Endometrial microvascular endothelial cells (primary cell): ENCODE results near the gene MYL12B. TPM values are rescaled to one million over a fixed set of nuclear protein-coding genes. Genes with fewer than 3 reads are reported as not detected.

Experiments
- in situ Hi-C: cut with HindIII; loops from 2 replicates; pipeline ENCODE4 v1.10.0; 2017; ENCODE audit warnings: low sequenced_read_pairs, low pct_unique_long_range_greater_than_20kb; ENCODE audit errors: inconsistent ontology term
- total RNA-seq: library from RNA; depleted of rRNA; stranded (reverse); fragments of >200 nt; gene quantifications from one replicate; pipeline ENCODE4 v1.2.3, GENCODE V29; 2015; ENCODE audit errors: inconsistent ontology term

Gene MYL12B
- total RNA-seq, 1 donor from 2014 or later = 666 TPM

DNA sequence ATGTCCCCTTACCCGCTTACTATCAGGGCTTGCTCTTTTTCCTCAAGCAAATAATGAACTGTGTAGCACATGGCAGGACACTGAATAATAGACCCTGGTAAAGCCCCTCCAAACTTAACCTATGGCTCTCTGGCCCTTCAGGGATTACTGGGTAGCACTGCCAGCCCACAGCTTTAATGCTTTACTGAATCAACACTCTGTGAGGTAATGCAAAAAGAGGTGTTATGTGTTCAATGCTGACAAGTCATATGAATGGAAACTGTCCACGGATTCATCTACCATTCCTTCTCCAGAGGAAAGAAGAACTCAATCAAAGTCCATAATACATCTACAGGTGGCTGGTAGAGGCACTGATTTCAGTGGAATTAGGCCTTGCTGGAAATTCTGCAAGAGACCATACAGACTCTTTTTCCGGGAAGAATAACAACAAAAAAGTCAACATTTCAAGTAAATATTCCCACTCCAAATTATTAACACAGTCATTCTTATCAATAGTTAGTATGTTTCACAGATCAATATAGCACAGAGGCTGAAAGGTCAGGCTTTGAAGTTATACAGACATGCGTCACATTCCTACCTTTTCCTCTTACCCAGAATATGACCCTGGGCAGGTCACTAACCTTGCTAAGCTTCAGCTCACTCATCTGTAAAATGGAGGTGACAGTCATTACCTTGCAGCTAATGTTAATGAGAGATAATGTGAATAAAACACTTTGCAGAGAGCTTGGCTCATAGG is 28.3 kb upstream of the MYL12B start:
- in situ Hi-C loops = no loop called here

DNA sequence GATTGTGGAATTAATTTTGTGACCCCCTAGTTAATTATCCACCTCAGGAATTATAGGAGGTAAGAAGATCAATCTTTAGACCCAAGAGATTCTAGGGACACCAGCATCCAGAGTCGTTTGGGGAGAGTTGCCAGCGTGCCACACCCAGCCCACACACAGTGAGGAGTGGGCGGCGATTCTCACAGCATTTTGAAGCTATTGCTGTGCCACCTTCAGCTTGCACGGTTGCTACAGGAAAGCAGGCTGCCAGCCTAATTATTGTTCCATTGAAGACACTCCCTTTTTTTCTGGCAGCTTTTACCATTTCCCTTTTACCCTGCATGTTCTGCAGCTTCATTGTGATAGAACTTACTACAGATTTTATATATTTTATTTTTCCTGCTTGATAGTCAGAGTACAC is 27.5 kb upstream of the MYL12B start:
- in situ Hi-C loops = no loop called here

DNA sequence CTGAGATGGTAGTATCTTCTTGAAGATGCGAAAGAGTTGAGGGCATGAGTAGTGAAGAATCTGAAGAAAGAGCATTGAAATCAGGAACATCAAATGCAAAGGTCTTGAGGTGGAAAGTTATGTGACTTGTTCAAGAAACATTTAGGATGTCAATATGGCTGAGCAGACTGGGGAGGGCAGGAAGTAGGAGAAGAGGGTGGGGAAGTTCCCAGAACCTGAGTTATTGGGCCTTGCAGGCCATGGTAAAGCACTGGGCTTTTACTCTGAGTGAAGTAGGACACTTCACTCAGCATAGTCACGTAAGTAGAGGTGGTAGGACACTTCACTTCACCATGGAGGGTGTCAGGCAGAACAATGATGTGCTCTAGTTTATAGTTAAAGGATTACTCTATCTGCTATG is 26.1 kb upstream of the MYL12B start:
- in situ Hi-C loops = no loop called here

DNA sequence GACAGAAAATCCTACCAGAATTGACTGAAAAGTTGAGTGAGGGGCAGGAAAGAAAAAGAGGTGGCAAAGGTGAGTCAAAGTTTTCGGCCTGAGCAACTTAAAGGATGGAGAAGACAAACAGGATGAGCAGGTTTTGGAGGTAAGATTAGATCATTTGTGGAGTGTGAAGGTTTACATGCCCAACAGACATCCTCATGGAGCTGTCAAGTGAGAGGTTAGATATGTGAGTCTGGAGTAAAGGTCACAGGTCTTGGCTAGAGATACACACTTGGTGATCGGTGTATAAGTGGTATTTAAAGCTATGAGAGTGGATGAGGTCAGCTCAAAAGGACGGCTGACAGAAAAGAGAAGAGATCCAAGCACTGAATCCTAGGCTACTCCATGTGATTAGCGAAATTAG is 25.5 kb upstream of the MYL12B start:
- in situ Hi-C loops = no loop called here

DNA sequence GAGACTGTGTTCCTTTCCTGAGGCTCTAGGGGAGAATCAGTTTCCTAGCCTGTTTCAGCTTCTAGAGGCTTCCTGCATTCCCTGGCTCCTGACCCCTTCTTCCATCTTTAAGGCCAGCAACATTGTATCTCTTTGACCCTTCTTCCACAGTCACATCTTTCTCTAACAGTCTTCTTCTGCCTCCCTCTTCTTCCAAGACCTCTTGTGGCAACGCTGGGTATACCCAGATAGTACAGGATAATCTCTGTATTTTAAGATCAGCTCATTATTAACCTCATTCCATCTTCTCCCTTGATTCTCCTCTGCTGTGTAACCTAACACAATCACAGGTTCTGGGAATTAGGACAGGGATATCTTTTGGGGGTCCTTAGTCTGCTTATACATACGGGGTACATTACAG is 23.2 kb upstream of the MYL12B start:
- in situ Hi-C loops = no loop called here

DNA sequence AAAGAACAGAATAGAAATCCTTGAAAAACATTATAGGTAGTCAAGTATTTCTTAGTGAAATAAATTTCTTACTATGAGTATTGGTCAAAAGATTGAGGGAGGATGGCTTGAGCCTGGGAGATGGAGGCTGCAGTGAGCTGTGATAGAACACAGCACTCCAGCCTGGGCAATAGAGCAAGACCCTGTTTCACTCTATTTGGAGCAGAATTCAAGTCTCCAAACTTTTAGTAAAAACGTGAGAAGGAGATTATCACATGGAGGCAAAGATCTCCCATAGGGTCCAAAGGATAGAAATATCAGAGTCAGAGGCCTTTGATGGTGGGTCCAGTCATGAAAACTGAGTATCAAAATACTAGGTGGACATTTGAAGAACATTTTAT is 16.8 kb upstream of the MYL12B start:
- in situ Hi-C loops = no loop called here

DNA sequence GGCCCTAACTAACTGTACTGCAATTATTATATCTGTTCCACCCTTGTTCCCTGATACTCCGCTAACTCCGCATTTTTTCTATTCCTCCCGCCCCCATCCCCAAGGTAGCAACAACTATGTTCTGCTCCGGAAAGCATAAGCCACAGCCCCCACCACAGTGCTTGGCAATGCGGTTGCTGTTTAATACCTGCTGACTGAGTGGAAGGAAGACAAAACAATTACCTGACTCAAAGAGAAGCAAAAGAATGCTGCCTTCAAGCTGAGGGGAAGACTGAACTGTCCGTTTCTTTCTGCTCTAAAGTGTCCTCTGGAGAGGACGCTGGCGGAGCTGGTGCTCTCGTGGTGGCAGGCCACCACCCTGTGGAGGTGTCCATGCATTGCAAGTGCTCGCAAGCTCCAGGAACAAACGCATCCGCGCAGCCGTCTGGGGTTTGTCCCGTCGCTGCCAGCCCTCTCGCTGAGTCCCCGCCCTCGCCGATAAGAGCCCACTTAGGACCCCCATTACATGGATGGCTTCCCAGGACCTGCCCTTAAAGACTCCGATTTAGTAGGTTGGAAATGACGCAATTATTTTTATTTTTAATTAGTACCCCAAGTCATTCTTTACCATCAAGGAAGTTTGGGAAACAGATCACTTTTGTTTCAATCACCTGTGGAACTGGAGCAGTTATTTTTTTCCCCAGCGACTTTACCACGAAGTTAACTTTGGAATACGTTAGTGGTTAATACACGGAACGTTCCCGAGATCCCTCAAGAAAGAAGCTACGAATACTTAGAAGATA is 15.9 kb upstream of the MYL12B start:
- in situ Hi-C loops = no loop called here

DNA sequence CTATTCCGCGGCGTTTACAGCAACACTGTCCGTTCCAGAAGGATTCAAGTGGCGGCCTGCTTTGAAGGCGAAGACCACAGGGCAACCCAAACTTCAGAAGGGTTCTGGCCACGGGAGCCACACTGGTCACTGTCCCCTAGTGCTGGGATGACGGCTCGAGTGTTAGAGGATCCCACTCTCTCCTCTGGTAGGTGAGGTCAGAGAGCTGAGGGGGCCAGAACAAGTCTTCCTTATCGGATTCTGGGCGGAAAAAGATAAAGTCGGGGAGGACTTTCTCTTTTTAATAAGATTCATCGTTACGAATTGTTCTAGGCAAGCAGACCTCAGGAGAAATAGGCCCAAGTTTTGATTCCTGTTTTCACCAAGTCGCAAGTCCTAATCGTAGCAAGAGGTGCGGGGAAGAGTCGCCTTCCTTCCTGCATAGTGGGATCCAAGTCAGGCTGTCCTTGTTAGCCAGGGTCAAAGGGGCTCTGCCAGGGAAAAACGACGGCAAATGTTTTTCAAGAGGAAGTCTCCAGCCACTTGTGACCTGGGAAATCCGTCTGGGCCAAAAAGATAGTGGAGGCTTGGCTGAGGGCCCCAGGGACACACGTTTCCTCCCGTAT is 15.2 kb upstream of the MYL12B start:
- in situ Hi-C loops = no loop called here

DNA sequence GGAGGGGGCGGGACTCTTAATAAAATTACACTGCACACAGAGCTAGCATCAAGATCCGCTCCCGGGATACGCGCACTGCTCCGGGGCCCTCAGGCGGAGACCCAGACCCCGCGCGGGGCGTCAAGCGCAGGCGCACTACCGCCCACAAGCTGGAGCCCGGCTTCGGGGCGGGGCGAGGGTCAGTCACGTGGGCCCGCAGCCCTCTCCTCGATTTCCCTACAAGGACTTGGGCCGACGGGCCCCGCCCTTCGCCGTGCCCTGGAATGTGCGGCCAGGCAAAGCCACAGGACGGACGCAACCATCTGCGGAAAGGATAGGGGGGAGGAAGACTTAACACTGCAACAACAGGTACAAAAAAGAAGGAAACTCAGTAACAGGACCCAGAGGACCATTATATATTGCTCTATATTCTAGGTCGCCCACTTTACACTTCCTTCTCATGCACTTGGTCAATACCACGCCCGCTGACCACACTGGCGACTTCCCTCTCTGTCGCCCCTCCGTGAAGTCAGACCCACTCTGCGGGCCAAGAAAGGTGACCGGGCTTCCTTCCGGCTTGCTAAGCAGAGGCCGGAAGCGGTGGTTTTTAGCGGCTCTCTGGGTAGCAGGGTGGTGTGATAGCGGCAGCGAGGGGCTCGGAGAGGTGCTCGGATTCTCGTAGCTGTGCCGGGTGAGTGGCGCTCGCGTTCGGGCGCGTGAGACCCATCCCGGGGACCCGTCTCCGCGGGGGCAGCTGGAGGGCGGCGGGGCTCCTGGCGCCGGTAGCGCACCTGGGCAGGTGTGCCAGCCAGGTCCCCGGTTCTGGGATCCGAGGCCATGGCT is 14.5 kb upstream of the MYL12B start, which contains the start of gene MYL12A:
TSS of gene MYL12A (plus strand) at position 562 of the 822 bp plus-strand sequence. CDS start 5,447 bp downstream, outside the sequence.
- in situ Hi-C loops = no loop called here

DNA sequence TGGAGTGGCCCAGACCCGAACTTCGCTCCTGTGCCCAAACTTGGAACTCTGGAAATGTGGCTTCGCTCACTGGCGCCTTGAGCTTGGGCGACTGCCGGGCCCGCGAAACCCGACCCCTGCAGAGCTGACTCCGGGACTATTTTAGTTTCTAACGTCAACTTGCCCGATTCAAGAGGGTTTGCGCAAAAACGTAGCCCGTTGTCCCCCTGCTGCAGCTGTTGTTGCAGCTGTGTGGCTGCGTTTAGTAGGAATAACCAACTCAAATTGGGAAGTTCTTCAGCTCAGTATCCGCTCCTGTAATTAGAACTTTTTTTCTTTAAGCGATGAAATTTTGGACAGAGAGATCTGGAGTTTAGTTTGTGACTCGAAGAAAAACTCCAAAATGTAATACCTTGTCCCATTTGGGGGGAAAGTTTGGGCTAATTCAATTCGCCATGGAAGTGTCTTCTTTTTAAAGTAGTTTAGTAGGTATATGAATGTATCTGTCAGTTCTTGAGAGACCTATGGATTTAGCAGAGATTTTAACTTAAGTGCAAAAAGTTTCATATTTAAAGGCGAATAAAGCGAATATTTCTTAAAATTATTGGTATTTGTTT is 13.8 kb upstream of the MYL12B start:
- in situ Hi-C loops = no loop called here

DNA sequence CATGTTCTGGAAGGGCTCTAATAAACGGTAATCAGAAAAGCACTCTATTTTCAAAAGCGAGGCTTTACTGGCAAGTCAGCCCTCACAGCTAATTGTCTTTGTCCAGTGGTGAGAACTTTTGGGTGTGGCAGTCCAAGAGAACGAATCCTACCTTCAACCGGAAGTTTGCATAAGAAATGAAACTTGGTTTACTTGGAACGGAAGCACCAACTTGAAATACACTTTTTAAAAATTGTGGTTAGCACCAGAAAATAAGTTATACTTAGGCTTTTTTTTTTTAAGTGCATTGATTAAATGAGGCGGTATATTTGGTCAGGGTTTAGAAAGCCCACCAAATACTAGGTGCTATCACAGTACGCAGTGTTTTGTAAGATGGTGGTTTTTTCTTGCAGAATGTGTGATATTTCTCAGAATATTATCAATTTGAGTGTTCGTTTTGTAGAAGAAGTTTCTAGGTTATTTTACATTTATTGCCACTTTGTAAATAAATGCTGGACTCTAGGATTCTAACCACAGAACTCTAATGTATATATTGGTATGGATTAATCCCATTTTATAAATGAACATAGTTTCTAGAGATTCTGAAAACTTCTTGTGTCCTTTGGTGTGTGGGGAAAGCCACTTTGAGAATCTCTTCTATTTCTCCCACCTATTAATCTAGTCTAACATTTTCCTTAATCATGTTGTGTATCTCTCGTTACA is 13.1 kb upstream of the MYL12B start:
- in situ Hi-C loops = no loop called here

DNA sequence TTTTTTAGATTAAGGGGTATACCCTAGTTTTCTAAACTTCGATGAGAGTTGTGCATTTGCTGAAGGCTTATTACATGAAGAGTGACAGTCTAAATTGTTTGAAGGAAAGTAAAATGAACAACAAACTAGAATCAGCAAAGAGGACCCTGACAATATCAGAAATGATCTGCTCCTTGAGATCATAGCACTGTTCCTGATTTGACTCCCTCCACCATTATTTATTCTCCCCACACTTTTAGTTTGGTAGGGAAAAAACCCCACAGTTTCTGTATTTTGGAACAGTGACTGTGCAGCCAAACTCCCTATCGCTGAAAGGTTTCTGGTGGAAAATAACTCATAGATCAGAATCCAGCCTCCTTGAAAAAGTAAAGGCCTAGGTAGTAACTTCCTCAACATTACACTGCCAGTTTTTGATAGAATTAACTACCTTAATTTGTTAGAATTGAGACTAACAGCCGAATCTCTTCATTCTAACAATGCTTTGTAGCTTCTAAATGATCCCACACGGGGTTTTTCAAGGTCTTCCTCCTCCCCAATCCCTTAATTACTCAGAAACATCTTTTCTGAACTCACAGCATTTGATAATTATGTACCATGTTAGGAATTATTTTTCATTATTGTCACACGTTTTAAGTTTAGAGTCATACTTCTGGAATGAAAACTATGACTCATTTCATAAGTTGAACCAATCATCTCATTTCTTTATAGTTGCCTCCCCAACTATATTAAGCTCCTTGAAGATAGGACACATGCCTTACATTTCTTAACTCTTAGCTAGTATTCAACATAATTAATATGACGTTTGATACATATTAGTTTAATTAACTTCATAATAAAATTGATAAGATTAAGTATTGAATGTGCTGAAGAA is 11.5 kb upstream of the MYL12B start:
- in situ Hi-C loops = loop anchor here (25.0 kb wide), 1 partner anchor 212 kb away; the partner anchor contains the start of gene TGIF1

DNA sequence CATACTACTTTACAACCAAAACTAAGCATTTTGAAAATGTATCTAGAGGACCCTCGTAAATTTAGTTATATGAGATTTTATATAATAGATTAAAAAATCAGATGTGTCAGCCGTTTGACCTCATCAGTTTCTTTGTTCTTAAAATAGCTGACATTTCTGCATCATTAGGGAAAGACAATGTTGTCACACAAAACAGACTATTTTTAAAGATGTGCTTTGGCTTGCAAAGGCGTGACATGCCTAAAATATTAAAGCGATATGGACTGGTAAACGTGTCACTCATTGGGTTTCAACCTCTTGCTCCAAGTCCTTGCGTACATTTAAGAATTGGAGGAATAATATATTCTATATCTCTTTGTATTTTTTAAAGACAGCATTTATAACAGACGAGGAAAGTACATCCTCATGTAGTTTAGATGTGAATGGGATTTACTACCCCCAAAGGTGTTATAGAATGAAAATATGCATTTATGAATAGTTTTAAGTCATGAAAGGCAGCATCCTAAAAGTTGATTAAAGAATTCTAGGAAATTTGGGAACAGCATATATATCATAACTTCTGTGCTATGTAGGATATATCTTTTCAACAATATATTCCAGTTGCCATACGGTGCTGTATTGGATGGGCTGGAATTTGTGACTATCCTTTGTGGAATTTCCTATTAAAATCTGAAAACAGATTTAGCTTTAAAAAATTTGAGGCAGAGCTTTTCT is 10.5 kb upstream of the MYL12B start:
- in situ Hi-C loops = loop anchor here (25.0 kb wide), 1 partner anchor 211 kb away; the partner anchor contains the start of gene TGIF1

DNA sequence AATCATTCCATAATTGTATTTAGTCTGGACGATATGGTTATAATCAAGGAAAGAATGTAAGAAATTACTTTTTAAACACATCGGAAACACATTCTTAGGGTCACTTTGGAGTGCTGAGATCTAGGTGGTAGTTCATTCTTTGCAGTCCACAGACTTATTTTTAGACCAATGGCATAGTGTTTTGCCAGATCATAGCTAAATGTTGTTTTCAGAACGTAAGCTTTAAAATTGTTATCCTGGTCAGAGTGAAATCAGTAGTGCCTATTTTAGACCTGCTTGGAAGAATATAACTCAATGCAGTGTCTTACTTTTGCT is 10.0 kb upstream of the MYL12B start:
- in situ Hi-C loops = loop anchor here (25.0 kb wide), 1 partner anchor 210 kb away; the partner anchor contains the start of gene TGIF1

DNA sequence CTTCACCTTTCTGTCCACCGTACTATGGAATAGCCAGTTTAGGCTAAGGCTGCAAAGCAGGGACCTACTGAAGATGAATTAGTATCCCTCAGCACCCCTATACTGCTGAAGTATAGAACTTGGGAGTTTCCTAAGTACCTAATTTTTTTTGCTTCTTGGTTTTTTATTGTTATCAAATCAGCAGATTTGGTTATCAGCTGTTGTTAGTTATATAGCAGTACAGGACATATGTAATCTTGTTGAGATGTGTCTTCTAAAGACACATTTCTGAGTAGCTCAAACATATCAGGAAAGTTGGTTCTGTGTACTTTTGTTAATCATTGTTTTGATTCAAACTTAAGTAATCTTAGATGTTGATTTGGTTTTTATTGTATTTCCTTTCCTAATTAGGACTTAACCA is 9.1 kb upstream of the MYL12B start:
- in situ Hi-C loops = loop anchor here (25.0 kb wide), 1 partner anchor 209 kb away; the partner anchor contains the start of gene TGIF1

DNA sequence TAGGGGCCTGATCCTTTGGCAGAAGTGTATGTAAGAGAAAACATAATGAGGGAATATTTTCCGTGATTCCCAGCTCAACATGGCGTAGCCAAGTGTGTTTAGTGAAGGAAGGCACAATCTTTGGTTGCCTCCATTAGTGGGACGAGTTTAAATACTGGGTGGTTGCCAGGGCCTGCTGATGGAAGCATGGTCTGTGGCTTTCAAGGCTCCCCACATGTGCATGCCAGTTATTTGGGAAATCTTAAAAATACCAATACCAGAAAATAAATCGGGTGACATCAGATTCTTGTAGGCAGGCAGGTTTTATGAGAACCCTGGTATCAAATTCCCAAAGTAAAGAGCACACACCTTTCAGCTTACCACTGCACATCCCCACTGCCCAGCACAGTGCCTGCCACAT is 7.2 kb upstream of the MYL12B start:
- in situ Hi-C loops = loop anchor here (25.0 kb wide), 1 partner anchor 208 kb away; the partner anchor contains the start of gene TGIF1
